IPS-15b (cell line): ENCODE measurements around the gene CCDC61.

Source experiments
- H3K27me3 ChIP-seq: one replicate; pipeline ENCODE4 v1.6.1; 2013; ENCODE audit warnings: low read length; ENCODE audit not compliant: control insufficient read depth, insufficient read depth
- H3K36me3 ChIP-seq: one replicate; pipeline ENCODE4 v1.6.1; 2013; ENCODE audit warnings: low read length; ENCODE audit not compliant: control insufficient read depth, insufficient read depth
- H3K4me1 ChIP-seq: one replicate; pipeline ENCODE4 v1.6.1; 2013; ENCODE audit warnings: mild to moderate bottlenecking, low read length; ENCODE audit not compliant: control insufficient read depth, insufficient read depth
- H3K4me3 ChIP-seq: one replicate; pipeline ENCODE4 v1.5.1; 2013; ENCODE audit warnings: low read depth, low read length
- H3K9ac ChIP-seq: one replicate; pipeline ENCODE4 v1.6.1; 2013; ENCODE audit warnings: low read depth, mild to moderate bottlenecking, low read length
- H3K9me3 ChIP-seq: one replicate; pipeline ENCODE4 v1.6.1; 2013; ENCODE audit warnings: mild to moderate bottlenecking, low read length; ENCODE audit not compliant: control insufficient read depth, insufficient read depth

The CCDC61 gene

DNA sequence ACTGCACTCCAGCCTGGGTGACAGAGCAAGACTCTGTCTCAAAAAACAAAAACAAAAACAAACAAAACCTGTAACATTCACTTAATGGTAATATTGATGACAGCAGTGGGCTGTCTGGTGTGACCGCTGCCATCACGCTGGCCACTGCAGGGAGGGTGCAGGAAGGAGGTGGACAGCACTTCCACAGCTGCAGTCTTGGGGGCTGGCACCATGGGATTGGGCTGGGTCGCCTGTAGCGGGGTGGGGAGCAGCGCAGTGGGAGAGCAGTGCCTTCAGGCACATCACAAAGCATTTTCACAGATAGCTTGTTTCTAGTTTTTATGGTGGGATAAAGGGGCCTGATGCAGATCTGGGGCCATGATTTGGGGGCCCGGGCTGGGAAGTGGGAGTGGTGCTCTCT, 40.3 kb downstream of the CCDC61 start:
- Histone ChIP-seq H3K4me3 (no peak overlapping the region), H3K4me1 (no peaks in the 10 kb centered on the region), H3K36me3 (no peaks in the 10 kb centered on the region), H3K9me3 (no peaks in the 10 kb centered on the region), H3K9ac (no peak overlapping the region), H3K27me3 (peaks cover 2% of the 10 kb centered on the region)

DNA sequence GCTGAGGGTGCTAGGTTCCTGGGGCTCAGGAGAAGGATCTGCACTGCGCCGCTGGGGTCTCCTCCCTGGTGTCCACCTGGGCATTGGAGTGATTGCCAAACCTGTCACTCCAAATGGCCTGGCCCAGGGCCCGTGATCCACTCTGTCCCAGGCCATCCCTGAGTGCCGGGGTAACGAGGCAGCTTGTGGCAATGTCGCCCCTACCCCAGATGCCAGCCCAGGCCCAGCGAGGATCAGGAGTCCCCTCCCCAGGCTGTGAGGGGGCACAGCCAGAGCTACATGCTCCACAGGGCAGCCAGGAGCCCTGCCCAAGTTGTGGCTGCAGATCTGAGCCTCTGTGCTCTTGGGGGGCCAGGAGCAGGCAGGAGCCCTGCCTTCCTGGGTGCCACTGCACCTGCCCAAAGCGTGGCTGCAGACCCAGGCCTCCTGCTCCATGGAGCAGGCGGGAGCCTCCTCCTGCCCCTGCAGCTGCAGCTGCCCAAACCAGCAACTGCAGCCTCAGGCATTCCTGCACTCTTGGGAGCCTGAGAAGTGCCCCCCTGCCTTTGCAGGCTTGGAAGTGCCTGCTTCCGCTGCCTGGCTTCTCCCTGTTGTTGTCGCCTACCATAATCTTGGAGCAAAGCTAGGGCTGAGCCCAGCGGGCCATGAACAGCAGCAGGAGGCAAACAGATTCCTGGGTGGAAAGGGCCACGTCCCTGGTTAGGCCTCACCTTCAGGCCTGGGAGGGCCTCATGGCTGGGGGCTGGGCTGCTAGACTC, 40.9 kb downstream of the CCDC61 start:
- H3K36me3 ChIP-seq: no peaks in the 10 kb centered on the region
- H3K4me3 ChIP-seq: no peak overlapping the region
- no peaks in the 10 kb centered on the region for H3K4me1 ChIP-seq
- no peak overlapping the region for H3K9ac ChIP-seq
- H3K9me3 ChIP-seq: no peaks in the 10 kb centered on the region
- H3K27me3 ChIP-seq: peaks cover 2% of the 10 kb centered on the region

GRCh38 chr19:46036744-46037128, 41.5 kb downstream of the CCDC61 start:
- Histone ChIP-seq H3K9ac (no peak overlapping the region), H3K9me3 (no peaks in the 10 kb centered on the region), H3K4me1 (no peaks in the 10 kb centered on the region), H3K4me3 (no peak overlapping the region), H3K36me3 (no peaks in the 10 kb centered on the region), H3K27me3 (peaks cover 2% of the 10 kb centered on the region)

DNA sequence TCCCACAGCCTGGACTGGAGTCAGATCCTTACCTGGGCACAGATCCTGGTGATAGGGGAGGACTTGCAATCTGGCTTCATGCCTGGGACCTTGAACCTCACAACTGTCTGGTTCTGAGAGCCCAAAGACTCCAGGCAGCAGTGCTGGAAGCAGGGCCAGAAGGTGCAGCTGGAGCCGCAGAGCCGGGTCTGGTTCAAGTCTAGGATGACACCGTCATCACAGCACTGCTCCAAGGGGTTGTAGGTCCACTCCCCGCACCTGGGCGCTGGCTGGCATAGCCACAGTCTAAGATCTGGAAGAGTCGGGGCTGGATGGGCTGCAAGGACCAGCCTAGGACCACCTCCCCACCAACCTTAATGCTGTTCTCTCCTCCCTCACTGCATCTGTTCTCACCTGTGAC, 44.9 kb downstream of the CCDC61 start:
- H3K9me3 ChIP-seq: no peaks in the 10 kb centered on the region
- no peak overlapping the region for H3K4me3 ChIP-seq
- H3K36me3 ChIP-seq: no peaks in the 10 kb centered on the region
- no peak overlapping the region for H3K9ac ChIP-seq
- no peaks in the 10 kb centered on the region for H3K4me1 ChIP-seq
- peaks cover 2% of the 10 kb centered on the region for H3K27me3 ChIP-seq

DNA sequence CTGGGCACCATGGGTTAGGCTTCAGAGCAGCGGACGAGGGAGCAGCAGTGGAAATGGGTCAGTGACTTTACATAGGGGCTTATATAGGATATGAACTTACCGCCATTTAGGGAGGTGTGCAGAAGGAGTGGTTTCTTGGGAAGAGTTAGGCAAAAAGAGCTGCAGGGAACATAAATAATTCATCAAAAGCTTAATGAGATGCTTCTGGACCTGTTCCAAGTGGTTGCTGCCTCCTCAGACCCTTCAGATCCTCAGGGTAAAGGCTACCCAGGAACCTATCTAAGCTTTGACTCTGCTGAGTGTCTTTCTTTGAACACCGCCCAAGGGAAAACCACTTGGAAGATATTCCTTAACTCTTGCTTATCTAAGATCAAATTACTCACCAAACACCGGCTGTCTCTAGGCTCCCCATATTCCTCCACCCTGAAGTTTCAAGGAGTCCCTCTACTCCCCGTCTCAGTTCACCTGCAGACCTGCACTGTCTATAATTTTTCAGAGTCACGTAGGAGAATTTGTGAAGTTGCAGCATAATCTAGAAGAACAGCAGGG, 45.8 kb downstream of the CCDC61 start, which contains the start of gene IGFL4:
Gene IGFL4, minus strand, starts transcription at position 51 of the 549 bp plus-strand sequence. Its CDS starts 40 bp downstream, at position 11.
- H3K27me3 ChIP-seq: peaks cover 2% of the 10 kb centered on the region
- H3K4me1 ChIP-seq: no peaks in the 10 kb centered on the region
- no peaks in the 10 kb centered on the region for H3K36me3 ChIP-seq
- H3K9me3 ChIP-seq: no peaks in the 10 kb centered on the region
- no peak within 1 kb of the TSS for H3K9ac ChIP-seq
- H3K4me3 ChIP-seq: no peak within 1 kb of the TSS

DNA sequence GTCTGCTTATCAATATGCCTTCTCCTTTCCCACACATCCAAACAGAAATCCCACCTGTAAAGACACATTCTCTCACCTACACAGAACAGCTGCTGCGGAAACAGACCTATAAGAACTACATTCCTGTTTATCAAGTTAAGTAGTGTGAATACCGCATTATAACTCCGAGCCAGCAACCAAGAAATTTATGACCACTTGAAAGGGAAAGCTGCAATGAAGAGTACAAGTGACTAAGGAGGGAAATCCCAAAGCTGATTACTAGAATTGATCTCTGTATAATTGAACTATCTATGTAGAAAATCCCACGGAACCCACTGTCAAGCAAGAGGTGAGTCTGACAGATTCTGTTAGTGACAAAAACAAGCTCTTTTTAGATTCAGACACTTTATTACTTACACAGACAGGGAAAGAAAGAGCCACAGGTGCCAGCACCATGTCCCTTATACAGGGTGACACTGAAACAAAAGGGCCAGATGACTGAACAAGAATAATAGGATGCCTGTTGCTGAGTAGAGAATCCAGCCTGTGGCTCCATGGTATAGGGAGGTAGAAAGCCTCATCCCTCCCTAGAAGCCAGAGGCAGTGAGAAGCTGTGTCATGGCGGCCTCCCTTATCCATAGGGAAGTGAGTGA, 47.1 kb downstream of the CCDC61 start:
- Histone ChIP-seq H3K4me3 (no peak overlapping the region), H3K36me3 (no peaks in the 10 kb centered on the region), H3K9me3 (no peaks in the 10 kb centered on the region), H3K9ac (no peak overlapping the region), H3K4me1 (no peaks in the 10 kb centered on the region), H3K27me3 (peaks cover 4% of the 10 kb centered on the region)

- Histone ChIP-seq H3K9me3 (no peaks in the 10 kb centered on the region), H3K9ac (no peak overlapping the region), H3K27me3 (peaks cover 4% of the 10 kb centered on the region), H3K4me1 (no peaks in the 10 kb centered on the region), H3K4me3 (no peak overlapping the region), H3K36me3 (no peaks in the 10 kb centered on the region)
These were observed 48.3 kb downstream of the CCDC61 start for GRCh38 chr19:46043519-46043918.

DNA sequence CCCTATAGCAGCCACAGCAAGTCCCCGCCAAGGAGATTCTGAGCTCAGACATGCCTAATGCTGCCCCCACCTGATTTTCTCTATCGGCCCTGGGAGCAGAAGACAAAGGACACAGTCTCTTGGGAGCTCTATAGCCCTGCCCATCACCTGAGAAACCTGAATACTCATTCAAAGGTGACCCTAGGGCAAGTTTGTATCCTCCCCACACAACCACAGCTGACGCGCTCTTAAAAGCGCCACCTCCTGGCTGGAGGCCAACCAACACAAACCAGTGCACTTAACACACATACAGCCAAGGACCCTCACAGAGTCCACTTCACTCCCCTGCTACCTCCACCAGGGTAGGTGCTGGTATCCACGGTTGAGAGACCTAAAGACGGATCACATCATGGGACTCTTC, 54.3 kb downstream of the CCDC61 start:
- Histone ChIP-seq H3K27me3 (peaks cover 4% of the 10 kb centered on the region), H3K4me3 (peak overlapping the region; percentile 31), H3K36me3 (no peaks in the 10 kb centered on the region), H3K9me3 (no peaks in the 10 kb centered on the region), H3K4me1 (peaks cover 3% of the 10 kb centered on the region), H3K9ac (no peak overlapping the region)

- H3K4me3 ChIP-seq: no peak overlapping the region
- H3K9me3 ChIP-seq: no peaks in the 10 kb centered on the region
- H3K27me3 ChIP-seq: peaks cover 2% of the 10 kb centered on the region
- no peaks in the 10 kb centered on the region for H3K36me3 ChIP-seq
- H3K4me1 ChIP-seq: peaks cover 3% of the 10 kb centered on the region
- no peak overlapping the region for H3K9ac ChIP-seq
These were observed 57.6 kb downstream of the CCDC61 start for GRCh38 chr19:46052896-46053295.

- Histone ChIP-seq H3K36me3 (no peaks in the 10 kb centered on the region), H3K9ac (no peak overlapping the region), H3K4me1 (no peaks in the 10 kb centered on the region), H3K27me3 (peaks cover 2% of the 10 kb centered on the region), H3K9me3 (no peaks in the 10 kb centered on the region), H3K4me3 (no peak overlapping the region)
These were observed 61.3 kb downstream of the CCDC61 start for GRCh38 chr19:46056536-46056935.

GRCh38 chr19:46058778-46059177, 63.5 kb downstream of the CCDC61 start:
- H3K27me3 ChIP-seq: peaks cover 2% of the 10 kb centered on the region
- no peaks in the 10 kb centered on the region for H3K4me1 ChIP-seq
- H3K9ac ChIP-seq: no peak overlapping the region
- H3K9me3 ChIP-seq: no peaks in the 10 kb centered on the region
- H3K36me3 ChIP-seq: no peaks in the 10 kb centered on the region
- H3K4me3 ChIP-seq: no peak overlapping the region

DNA sequence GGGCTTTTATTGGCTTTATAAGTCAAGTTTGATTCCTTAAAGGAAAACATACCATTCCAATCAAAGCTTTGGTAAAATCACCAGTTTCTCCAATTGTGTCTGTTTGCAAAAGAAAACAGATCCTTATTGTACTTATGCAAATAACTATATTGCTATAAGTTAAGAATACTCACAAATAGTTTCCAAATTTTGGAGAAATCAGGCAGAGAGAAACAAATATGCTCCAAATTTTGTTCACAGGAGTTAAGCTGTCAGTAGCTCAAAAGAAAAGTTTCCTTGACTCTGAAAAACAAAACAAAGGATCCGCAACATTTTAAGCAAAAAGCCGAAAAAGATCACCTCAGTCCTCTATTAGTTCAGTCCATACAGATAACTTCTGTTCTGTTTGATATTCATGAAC, 64.7 kb downstream of the CCDC61 start:
- Histone ChIP-seq H3K27me3 (no peaks in the 10 kb centered on the region), H3K36me3 (no peaks in the 10 kb centered on the region), H3K9ac (no peak overlapping the region), H3K4me1 (no peaks in the 10 kb centered on the region), H3K9me3 (no peaks in the 10 kb centered on the region), H3K4me3 (no peak overlapping the region)
